ENCODE measurements around the gene SHLD2.
"Not testable (repeated sequence)": the region's sequence is repeated elsewhere in the genome, so short reads cannot be mapped to it uniquely, and the experiment has no call there.

GRCh38 chr10:87157821-87158220 is 62.8 kb downstream of the SHLD2 start:
- TF ChIP-seq CTCF (conservative IDR thresholded peaks at IDR 0.05 in 1 of 2, IDR thresholded peaks at IDR 0.05 in 1 of 2; ENCODE audit: extremely low read depth in 1 of 2, insufficient read depth in 1 of 2, low read depth in 1 of 2, low read length in 2 of 2); EZH2 (IDR thresholded peaks at IDR 0.05; ENCODE audit: borderline replicate concordance, low read length): not testable (repeated sequence)
